GM19351 (cell line): ENCODE measurements around the gene EGFL6.

Experiments
- ATAC-seq: cut with Tn5 transposase; IDR thresholded peaks from one replicate; pipeline ENCODE4 v1.9.1; 2021; ENCODE audit warnings: mild to moderate bottlenecking, moderate library complexity; ENCODE audit not compliant: unreplicated experiment

The EGFL6 gene, protein sequence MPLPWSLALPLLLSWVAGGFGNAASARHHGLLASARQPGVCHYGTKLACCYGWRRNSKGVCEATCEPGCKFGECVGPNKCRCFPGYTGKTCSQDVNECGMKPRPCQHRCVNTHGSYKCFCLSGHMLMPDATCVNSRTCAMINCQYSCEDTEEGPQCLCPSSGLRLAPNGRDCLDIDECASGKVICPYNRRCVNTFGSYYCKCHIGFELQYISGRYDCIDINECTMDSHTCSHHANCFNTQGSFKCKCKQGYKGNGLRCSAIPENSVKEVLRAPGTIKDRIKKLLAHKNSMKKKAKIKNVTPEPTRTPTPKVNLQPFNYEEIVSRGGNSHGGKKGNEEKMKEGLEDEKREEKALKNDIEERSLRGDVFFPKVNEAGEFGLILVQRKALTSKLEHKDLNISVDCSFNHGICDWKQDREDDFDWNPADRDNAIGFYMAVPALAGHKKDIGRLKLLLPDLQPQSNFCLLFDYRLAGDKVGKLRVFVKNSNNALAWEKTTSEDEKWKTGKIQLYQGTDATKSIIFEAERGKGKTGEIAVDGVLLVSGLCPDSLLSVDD

DNA sequence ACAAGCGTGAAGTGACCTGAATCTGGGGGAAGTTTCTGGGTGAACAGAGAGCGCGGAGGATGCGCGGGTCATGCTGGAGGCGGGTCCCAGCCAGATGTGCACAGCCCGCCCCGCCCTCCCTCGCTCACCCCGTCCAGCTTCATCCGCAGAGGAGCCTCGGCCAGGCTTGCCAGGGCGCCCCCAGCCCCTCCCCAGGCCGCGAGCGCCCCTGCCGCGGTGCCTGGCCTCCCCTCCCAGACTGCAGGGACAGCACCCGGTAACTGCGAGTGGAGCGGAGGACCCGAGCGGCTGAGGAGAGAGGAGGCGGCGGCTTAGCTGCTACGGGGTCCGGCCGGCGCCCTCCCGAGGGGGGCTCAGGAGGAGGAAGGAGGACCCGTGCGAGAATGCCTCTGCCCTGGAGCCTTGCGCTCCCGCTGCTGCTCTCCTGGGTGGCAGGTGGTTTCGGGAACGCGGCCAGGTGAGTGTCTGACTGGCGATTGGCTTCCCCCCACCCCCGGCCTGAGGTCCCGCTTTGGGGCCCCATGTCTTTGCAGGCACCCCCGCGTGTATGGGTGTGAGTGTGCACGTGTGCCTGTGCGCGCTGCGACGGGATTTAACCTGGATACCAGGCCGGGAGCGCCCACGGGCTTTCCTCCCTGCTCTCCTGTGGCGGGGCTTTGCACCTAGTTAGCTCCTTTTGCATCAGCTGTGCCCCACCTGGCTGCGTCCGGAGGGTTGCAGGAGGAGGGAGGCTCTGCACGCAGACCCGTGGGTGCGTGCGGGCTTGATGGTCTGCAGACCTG lies at the start of gene EGFL6:
EGFL6 (plus strand) TSS at position 123 of the 782 bp plus-strand sequence; CDS start at position 384, 261 bp downstream.
- ATAC-seq, result no peak

DNA sequence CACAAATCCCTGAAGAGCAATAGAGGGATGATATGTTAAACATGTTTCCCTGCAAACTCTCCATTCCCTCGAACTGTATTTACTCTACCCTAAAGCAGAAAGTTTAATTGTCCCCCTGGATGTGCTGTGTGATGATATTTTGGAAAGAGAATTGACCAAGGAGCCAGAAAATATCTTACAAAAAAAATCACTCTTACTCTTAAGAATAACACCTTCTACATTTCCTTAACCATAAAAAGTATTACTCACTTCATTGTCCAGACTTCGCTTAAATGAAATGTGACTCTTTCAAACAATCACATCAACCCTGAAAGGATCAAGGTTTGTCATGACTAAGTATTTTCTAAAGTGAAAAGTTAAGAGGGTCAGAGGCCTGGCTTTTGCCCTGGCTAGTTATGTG lies 49.0 kb upstream of the EGFL6 start:
- no peak for ATAC-seq

DNA sequence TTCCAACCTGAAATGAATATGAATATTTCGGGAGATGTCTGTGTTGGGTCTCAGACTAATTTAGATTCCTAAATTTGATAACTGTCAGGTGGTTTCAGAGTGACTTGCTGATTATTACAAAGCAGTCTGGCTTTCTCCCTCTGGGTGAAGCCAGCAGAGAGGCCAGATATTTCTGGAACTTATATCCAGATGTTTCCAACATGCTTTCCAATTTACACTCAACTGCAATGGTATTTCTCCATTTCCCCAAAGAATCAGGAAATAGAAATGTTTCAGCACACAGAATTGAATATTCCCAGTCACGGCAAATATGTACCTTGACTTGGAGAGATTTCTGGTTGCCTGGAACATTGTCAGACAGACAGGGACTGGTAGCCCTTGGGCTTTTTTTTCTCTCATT lies 48.5 kb upstream of the EGFL6 start:
- ATAC-seq, result no peak

DNA sequence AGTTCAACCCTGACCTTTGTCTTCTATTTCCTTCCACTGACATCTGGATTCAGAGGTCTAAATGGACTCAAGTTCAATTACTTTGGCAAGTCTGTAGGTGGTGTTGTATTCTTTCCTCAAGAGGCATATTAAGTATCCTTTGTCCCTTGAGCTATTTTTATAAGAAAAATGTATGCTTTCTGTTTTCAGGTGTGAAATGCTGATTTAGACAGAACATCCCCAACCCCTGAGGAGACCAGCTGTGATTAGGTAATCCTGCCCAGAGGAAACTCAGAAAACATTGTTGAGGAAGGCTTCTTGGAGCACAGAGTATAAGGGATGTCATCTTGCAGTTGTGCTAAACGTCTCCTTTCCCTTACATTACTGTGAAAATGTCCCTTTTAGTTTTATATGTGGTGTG lies 46.6 kb upstream of the EGFL6 start:
- no peak for ATAC-seq

DNA sequence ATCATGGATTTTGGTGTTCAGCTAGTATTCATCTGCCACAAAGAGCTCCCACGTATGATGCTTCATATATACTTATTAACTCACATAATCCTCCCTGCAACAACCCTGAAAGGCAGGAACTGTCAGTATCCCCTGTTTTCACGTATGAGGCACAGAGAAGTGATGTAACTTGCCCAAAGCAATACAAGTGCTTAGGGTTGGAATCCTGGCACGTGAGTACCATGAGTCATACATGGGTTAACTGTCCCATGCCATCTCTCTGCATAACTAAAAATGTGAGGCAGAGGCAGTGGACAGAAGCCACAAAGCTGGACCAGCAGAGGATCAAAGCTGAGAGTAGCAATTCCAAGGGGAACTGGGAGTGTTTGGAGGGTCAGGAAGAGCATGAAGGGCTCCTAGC lies 35.7 kb upstream of the EGFL6 start:
- ATAC-seq, result no peak

DNA sequence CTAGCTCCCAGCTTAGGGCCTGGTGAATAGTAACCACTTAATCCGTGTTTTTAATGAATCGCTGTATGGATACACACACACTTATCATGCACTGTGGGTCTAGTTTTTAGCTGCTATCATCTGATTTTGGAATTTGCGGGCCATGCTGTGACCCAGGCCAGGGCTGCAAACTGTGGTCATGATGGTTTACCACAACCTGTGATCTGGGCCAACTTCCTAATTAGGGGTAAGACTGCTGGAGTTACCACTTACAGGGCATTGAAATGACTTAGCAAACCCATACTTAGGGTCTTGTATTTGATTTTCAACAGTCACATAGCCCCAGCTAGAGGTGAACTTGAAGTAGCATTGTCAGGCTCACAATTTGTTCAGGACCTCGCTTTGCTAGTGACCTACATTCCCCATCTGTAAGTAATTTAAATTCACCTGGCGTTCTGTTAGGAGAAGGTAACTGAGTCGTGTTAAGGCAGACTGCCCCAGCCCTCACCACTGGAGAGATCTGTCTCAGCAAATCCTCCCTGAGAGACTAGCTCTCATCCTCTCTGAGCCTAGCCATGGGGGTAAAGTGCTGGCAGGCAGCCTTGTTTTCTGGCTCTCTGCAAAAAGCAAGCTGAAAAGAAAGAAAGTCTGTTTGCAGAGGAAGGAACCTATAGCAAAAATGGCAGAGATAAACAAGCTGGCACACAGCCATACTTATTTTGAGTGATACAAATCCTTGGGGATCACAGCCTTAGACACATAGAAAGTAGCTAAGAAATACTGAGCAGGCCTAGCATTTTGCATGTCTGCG lies 33.8 kb upstream of the EGFL6 start:
- ATAC-seq, result no peak

DNA sequence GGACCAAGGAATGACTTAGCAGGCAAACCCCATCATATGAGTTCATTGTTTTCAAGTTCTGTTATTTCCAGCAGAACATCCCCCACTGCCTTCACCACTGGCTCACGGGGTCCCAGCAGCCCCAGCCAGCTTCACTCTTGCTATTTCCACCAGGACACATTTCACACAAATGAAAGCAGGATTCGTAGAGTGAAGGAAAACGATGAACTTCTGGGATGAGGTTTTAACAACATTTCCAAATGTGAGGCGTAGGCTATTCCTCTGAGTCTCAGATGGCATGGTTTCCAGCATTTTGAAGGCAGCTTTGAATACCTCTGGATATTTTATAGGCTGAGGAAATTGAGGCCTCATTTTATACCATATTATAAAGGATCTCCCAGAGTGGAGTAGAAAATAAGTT lies 32.9 kb upstream of the EGFL6 start:
- ATAC-seq, result no peak

DNA sequence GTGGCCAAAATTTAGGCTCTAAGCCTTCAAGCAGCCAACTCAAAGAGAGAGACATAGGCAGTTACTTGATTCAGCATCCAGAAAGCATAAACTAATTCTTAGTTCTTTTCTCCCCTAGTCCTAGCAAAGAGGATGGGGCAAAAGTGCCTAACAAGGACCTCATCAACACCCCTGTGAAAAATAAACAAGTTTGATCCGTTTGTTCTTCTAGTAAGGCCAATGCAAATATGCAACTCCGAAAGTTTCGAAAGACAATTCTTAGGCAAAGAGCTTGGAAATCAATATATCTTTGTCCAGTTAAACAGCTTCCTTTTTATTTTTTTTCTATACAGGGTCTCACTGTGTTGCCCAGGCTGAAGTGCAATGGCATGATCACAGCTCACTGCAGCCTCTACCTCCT lies 31.0 kb upstream of the EGFL6 start:
- no peak for ATAC-seq

DNA sequence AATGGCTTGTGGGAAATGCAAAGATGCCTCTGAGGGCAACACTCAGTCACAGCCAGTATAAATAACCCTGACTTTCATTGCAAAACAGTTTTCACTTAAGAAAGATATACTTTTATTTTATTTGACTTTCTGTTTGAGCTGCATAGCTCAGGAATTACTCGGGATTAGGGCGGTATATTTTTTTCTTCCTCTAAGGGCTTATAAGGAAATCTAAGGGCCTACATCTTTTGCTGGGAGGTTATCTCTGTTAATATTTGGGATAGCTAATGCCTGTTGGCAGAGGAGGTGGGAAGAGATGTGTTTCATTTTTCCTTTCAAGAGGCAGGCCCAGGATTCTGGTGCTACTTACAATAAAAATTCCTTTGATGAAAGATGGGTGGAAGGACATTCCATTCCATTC lies 28.8 kb upstream of the EGFL6 start:
- no peak for ATAC-seq

DNA sequence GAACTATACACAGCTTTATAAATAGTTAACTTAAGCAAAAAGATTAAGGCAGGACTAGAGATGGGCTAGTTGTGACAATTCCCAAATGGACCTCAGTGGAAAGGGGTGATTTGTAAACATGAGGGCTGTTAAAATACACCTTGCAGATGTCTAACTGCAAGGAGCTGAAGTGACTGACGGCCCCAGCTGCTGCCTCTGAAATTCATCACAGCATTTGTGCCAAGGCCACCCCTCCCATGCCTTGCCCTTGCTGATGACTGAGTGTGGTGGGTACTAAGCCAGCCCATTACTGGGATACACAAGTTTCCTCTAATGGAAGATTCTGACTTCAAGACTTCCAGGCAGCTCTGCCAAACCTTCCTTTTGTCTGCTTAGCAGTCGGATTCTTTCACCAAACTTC lies 23.7 kb upstream of the EGFL6 start:
- ATAC-seq, result no peak

DNA sequence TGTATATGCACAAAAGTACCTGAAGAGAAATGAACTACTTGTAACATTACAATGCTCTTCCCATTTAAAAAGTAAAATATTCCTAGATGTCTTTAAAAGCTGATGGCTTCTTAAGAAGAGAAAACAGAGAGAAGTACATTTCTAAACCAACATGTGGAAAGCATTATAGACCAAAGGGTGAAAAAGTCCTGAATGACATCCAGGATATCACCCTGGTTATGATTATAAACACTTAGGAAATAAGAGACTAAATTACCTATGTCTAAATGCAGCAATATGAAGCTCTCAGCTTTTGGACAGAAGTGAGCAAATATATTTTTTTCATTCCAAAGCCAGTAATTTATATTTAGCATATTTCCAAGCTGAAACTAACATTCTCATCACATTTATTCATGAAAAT lies 21.7 kb upstream of the EGFL6 start:
- ATAC-seq, result no peak

DNA sequence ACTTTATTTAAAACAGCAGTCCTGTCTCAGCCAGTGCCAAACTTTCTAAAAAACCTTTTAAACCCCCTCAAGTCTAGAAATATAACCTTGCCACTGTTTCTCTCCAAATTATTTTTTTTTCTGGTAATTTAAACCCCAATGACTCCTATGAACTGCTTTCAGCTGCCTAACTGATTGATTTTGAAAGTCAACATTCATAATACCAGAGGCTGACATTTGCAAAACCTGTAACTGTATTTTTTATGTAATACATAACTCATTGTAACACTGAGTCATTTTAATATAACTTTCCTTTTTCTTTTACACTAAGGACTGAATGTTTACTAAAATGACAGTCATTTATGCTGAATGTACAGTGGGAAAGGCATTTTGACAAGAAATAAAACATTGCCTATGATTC lies 19.1 kb upstream of the EGFL6 start:
- ATAC-seq, result no peak

DNA sequence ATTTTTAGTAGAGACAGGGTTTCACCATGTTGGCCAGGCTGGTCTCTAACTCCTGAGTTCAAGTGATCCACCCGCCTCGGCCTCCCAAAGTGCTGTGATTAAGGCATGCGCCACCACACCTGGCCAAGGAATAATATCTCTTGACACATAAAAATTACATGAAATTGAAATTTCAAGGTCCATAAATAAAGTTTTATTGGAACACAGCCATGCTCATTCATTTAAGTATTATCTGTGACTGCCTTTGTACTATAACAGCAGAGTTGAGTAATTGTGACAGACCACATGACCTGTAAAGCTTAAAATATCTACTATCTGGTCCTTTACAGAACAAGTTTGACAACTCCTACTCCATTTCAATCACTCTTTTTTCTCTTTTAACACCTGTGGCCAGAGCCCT lies 17.8 kb upstream of the EGFL6 start:
- no peak for ATAC-seq

DNA sequence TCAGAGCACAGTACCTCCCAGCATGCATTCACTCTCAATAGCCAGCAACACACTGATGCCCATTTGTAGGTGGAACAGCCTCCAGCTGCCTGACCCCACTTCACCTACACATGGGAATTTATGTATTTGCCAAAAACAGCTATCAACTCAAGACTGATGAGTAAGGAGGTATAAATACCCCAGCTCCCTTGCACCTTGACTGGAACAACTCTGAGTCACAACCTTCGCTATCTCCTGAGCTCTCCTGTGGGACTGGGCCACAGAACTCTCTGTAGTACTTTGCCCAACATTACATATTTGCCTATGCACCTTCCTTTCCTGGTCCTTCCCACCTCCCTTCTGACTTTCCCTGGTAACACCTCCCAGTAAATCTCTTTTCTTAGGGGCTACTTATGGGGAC lies 16.5 kb upstream of the EGFL6 start:
- ATAC-seq, result no peak

DNA sequence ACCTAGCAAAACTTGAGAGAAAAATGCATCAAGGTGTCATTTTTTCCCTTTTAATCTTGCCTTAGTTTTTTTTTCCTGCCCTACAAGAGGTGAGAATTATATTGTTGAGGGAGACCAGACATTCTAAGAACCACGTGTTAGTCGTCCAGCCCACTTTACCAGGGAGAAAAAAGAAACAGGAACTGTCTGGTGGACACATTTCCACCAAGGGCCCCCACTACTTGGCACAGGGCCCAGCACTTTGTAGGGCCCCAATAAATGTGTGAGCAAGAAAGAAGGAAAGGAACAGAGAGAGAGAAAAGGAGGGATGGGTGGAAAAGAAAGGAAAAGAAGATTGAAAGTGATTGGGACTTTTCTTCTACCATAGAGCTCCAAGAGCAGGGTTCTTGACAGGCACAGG lies 3.9 kb upstream of the EGFL6 start:
- no peak for ATAC-seq

DNA sequence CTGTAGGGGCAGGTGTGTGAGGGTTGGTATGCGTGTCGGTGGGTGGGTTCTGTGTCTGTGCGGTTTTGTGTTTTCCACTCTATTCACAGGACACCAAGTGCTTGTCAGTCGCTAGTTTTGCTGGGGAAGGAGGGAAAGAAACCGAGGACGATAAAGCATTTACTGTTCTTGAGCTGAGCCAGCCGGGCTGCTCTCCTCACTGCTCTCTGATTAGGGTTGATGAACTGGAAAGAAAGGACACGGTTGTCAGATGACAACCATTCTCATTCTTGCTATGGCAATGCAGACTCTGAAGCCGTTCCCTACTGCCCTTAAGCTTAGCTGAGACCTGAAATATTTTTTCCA lies 832 bp downstream of the EGFL6 start:
- no peak for ATAC-seq

DNA sequence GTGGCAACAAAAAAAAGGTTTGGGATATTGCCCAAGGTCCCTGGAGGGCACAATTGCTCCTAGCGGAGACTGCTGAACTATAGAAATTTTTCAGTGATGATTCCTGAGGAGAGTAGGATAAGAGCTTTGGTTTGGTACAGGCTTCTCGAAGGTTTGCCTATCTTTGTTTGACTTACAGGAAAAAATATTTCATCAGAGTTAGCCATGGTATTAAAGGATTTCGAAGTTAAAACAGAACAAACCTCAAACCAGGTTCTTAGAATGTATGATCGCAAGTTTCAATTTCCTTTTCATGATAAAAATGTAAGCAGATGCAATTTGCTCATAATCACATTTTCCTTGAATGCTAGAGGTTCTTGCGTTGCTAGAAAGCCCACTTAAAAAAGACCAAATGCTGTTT lies 1.7 kb downstream of the EGFL6 start:
- no peak for ATAC-seq

DNA sequence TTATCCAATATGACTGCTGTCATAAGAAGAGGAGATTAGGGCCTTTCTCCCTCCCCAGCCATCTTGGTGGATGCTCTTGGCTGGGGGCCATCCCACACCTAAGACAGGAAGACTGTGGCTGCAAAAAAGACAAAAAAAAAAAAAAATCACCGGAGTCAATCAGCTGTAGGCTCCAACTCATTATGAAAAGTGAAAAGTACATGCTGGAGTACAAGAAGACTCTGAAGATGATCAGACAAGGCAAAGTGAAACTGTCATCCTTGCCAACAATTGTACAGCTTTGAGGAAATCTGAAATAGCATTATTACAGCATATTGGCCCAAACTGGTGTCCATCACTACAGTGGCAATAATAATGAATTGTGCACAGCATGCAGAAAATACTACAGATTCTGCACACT lies 5.2 kb downstream of the EGFL6 start:
- no peak for ATAC-seq

DNA sequence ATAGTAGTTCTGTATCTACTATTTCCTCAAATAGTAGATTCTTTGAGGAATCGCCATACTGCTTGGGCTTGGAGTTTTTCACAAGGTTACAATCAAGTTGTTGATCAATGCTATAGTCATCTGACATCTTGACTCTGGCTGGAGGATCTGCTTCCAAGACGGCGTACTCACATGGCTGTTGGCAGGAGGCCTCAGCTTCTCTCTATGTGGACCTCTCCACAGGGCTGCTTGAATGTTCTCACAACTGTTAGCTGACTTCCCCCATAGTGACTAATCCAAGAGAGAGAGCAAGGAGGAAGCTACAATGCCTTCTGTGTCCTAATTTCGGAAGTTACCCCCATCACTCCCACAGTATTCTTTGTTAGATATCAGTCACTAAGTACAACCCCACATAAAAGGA lies 10.3 kb downstream of the EGFL6 start:
- ATAC-seq, result no peak

DNA sequence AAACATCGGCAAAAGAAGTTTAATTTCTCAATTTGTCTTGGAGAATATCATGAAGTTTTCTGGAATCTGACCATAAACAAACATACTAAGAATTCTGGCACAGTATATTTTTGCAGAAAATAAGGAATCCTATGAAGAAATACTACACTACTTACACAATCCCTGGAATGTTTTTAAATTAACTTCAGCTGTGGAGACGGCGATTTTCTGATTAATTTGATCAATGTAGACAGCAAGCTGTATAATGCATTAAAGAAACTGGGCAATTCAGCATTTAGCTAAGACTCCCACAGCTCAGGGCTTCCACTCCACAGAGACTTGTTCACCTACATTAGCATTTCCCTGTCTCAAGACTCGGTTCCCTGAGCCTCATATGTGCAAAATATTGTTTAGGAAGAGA lies 12.2 kb downstream of the EGFL6 start:
- ATAC-seq, result no peak

DNA sequence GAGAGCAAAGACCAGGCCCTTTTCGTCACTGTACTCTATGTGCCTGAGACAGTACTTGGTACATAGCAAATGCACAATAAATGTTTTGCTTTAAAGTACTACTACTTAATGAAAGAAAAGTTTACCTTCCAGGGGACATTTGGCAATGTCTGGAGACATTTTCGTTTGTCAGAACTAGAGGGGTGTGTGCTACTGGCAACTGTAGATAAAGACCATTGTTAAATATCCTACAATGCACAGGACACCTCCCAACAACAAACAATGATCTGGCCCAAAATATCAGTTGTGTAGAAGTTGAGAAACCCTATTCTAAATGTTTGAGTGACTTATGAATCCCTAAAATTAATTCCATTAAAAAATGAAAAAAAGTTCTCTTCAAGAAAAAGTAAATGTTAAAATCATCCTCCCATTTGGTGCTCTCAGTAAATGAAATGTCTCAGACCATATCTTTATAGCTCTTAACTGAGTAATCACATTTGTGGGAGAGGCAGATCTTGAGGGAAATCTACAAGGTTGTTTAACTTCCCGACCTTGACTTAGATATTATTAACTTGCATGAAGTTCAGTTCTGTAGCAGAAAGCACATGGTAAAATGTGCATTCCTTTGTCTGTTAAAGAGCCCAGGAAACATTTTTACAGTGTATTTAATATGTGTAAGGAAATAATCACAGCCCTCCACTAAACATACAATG lies 18.5 kb downstream of the EGFL6 start:
- ATAC-seq, result no peak
